Right atrium auricular region (tissue), 2 donors: ENCODE results near the gene WNT9B. TPM values are rescaled to one million over a fixed set of nuclear protein-coding genes. Genes with fewer than 3 reads are reported as not detected.

Experiments used
- DNase-seq: peaks from one replicate; pipeline ENCODE4 v3.0.0-alpha.2; 2019; ENCODE audit warnings: low spot score
- H3K27ac ChIP-seq, 2 donors: fragments of 200-600 bp; sonication (generic); 1 replicate in 1 of 2; 2 replicates in 1 of 2; pipeline ENCODE4 v1.5.1; 2016 to 2019
- H3K27me3 ChIP-seq, 2 donors: fragments of 200-600 bp; sonication (generic); one replicate each; pipeline versions ENCODE4 v1.5.1 to v1.6.0; 2017 to 2019
- H3K36me3 ChIP-seq: fragments of 200-600 bp; sonication (generic); one replicate; pipeline ENCODE4 v1.5.1; 2016
- H3K4me1 ChIP-seq, 2 donors: fragments of 200-600 bp; sonication (generic); one replicate each; pipeline versions ENCODE4 v1.5.1 to v1.6.0; 2017 to 2019
- H3K4me3 ChIP-seq, 2 donors: fragments of 200-600 bp; sonication (generic); 1 replicate in 1 of 2; 2 replicates in 1 of 2; pipeline ENCODE4 v1.5.1; 2017 to 2019; ENCODE audit warnings: mild to moderate bottlenecking in 1 of 2, moderate library complexity in 1 of 2
- H3K9me3 ChIP-seq, 2 donors: fragments of 200-600 bp; sonication (generic); one replicate each; pipeline ENCODE4 v1.5.1; 2019
- CTCF ChIP-seq, 2 donors: fragments of 200-600 bp; sonication (generic); IDR thresholded peaks; one replicate each; pipeline ENCODE4 v1.5.1; 2019; ENCODE audit warnings: antibody characterized with exemption in 2 of 2
- total RNA-seq, 2 donors: library from RNA; depleted of rRNA; stranded (reverse); fragments of >200 nt; gene quantifications; one replicate each; pipeline ENCODE4 v1.1.0, GENCODE V29; 2016

Gene WNT9B
- total RNA-seq, 2 donors from 2014 or later = 2.4 to 22.1 TPM

DNA sequence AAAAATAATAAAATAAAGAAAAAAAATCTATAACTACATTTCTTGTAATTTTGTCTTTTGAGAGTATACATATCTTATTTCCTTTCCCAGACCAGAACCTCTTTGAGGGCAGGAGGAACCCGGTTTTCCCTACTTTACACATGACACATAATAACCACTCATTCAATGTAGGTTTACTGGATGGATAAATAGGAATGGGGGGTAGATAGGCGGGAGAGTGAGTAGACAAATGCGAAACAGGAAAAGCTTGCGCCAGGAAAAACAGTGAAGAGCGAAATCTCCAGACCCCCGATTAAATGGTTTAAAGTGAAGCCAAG is 71.1 kb downstream of the WNT9B start:
- peak overlapping the region; percentile 91 to 94 for H3K27ac ChIP-seq
- H3K4me1 ChIP-seq = peaks cover 0 to 43% of the 10 kb centered on the region in 2 donors
- H3K27me3 ChIP-seq = no peaks in the 10 kb centered on the region
- no peaks in the 10 kb centered on the region for H3K9me3 ChIP-seq
- H3K36me3 ChIP-seq = no peaks in the 10 kb centered on the region
- H3K4me3 ChIP-seq = peak overlapping the region; percentile 95 to 96
- no peak for DNase-seq
- no peak for TF ChIP-seq CTCF (IDR thresholded peaks at IDR 0.05)

GRCh38 chr17:46922804-46923635 is 71.6 kb downstream of the WNT9B start, which contains the start of gene GOSR2:
GOSR2 (plus strand) TSS chr17:46923160; CDS start chr17:46923193, 33 bp downstream.
- peak; percentile 83 for DNase-seq
- no peaks in the 10 kb centered on the region for H3K36me3 ChIP-seq
- no peak for TF ChIP-seq CTCF (IDR thresholded peaks at IDR 0.05)
- H3K4me3 ChIP-seq = peak within 1 kb of the TSS; percentile 95 to 96
- H3K9me3 ChIP-seq = no peaks in the 10 kb centered on the region
- peak within 1 kb of the TSS; percentile 91 to 94 for H3K27ac ChIP-seq
- H3K4me1 ChIP-seq = peaks cover 0 to 48% of the 10 kb centered on the region in 2 donors
- no peaks in the 10 kb centered on the region for H3K27me3 ChIP-seq

DNA sequence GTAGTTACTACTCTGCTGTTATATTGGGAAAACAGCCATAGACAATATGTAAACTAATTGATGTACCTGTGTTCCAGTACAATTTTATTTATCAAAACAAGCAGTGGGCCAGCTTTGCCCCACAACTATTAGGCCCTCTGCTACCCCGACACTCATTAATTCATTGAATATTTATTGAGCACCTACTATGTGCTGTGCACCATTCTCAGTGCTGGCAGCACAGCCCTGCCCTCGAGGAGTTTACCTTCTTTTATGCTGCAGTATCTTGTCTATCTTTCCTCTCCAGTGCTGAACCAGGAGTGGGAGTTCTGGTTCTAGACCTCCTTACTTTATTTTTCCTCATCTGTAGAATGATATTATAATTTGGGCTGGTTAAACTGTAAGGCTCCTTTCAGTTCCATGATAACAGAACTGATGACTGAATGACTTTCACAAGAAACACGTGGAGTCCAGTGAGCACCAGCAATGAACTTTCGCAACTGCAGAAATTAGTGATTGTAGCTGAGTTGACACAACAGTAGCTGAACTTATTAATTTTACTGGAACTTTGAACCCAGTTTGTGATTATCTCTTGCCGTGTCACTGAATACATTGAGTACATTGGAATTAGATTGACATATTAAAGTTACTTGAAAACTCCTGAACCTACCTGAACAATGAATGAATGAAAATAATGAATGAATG is 73.9 kb downstream of the WNT9B start:
- Histone ChIP-seq H3K4me1 (peaks cover 0 to 56% of the 10 kb centered on the region in 2 donors), H3K9me3 (no peaks in the 10 kb centered on the region)

GRCh38 chr17:46928467-46929261 is 77.3 kb downstream of the WNT9B start:
- no peak for TF ChIP-seq CTCF (IDR thresholded peaks at IDR 0.05)
- Histone ChIP-seq H3K27ac (no peak overlapping the region), H3K4me1 (peaks cover 0 to 49% of the 10 kb centered on the region in 2 donors), H3K9me3 (no peaks in the 10 kb centered on the region), H3K36me3 (peaks cover 43% of the 10 kb centered on the region), H3K27me3 (no peaks in the 10 kb centered on the region), H3K4me3 (no peak overlapping the region)
- DNase-seq = no peak

More for the DNA sequence above, 73.9 kb downstream of the WNT9B start:
- Histone ChIP-seq H3K27ac (no peak overlapping the region), H3K36me3 (peaks cover 10% of the 10 kb centered on the region), H3K27me3 (no peaks in the 10 kb centered on the region), H3K4me3 (no peak overlapping the region)
- no peak for TF ChIP-seq CTCF (IDR thresholded peaks at IDR 0.05)
- DNase-seq = no peak

DNA sequence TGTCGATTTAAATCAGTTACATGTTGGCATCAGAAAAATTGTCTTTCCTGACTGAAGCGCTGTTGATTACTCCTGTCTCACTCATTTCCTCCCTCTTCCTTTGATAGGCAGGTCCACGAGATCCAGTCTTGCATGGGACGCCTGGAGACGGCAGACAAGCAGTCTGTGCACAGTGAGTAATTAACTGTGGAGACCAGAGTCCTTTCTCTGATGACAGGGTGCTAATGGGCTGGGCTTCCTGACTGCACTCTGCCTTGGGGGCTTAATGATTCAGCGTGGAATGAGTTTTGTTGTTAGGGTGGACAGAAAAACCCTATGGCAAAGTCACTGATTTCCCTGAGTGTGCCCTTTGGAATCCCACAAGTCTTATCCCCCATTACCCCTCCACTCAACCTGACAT is 78.0 kb downstream of the WNT9B start:
- H3K27me3 ChIP-seq = no peaks in the 10 kb centered on the region

More for the DNA sequence above, 78.0 kb downstream of the WNT9B start:
- Histone ChIP-seq H3K36me3 (peaks cover 51% of the 10 kb centered on the region), H3K4me3 (no peak overlapping the region), H3K9me3 (no peaks in the 10 kb centered on the region), H3K4me1 (peaks cover 0 to 43% of the 10 kb centered on the region in 2 donors), H3K27ac (no peak overlapping the region)
- no peak for TF ChIP-seq CTCF (IDR thresholded peaks at IDR 0.05)
- DNase-seq = no peak
